ENCODE results near the gene PRMT3.
"Not testable (repeated sequence)": the region's sequence is repeated elsewhere in the genome, so short reads cannot be mapped to it uniquely, and the experiment has no call there.

Gene PRMT3

GRCh38 chr11:20536784-20537183 is 149.3 kb downstream of the PRMT3 start:
- TF ChIP-seq CTCF (IDR thresholded peaks at IDR 0.05; ENCODE audit: borderline replicate concordance, insufficient read depth, low read depth, low read length): no peak
- no peak overlapping the region for H3K4me3 ChIP-seq (ENCODE audit: low read depth, low read length)

- TF ChIP-seq CTCF (IDR thresholded peaks at IDR 0.05; ENCODE audit: borderline replicate concordance, insufficient read depth, low read depth, low read length): no peak
- no peak overlapping the region for H3K4me3 ChIP-seq (ENCODE audit: low read depth, low read length)
Observed at GRCh38 chr11:20541503-20541902, 154.0 kb downstream of the PRMT3 start.

GRCh38 chr11:20544603-20545237 is 157.2 kb downstream of the PRMT3 start:
- TF ChIP-seq CTCF (IDR thresholded peaks at IDR 0.05; ENCODE audit: borderline replicate concordance, insufficient read depth, low read depth, low read length): no peak
- H3K4me3 ChIP-seq (ENCODE audit: low read depth, low read length): no peak overlapping the region

- TF ChIP-seq CTCF (IDR thresholded peaks at IDR 0.05; ENCODE audit: borderline replicate concordance, insufficient read depth, low read depth, low read length): no peak
Observed at GRCh38 chr11:20547411-20547810, 159.9 kb downstream of the PRMT3 start.

GRCh38 chr11:20551096-20551495 is 163.6 kb downstream of the PRMT3 start:
- TF ChIP-seq CTCF (IDR thresholded peaks at IDR 0.05; ENCODE audit: borderline replicate concordance, insufficient read depth, low read depth, low read length): no peak

More at GRCh38 chr11:20547411-20547810, 159.9 kb downstream of the PRMT3 start:
- no peak overlapping the region for H3K4me3 ChIP-seq (ENCODE audit: low read depth, low read length)

GRCh38 chr11:20555783-20556182 is 168.3 kb downstream of the PRMT3 start:
- no peak overlapping the region for H3K4me3 ChIP-seq (ENCODE audit: low read depth, low read length)
- TF ChIP-seq CTCF (IDR thresholded peaks at IDR 0.05; ENCODE audit: borderline replicate concordance, insufficient read depth, low read depth, low read length): no peak

More at GRCh38 chr11:20551096-20551495, 163.6 kb downstream of the PRMT3 start:
- no peak overlapping the region for H3K4me3 ChIP-seq (ENCODE audit: low read depth, low read length)

- H3K4me3 ChIP-seq (ENCODE audit: low read depth, low read length): not testable (repeated sequence)
Observed at GRCh38 chr11:20556396-20556795, 168.9 kb downstream of the PRMT3 start.
